OCI-LY1 (cell line): ENCODE results near the gene C10orf67.

Source experiments
- H2AFZ ChIP-seq: fragments of 200-600 bp; sonication (generic), shearing (Covaris generic); 2 replicates; pipeline ENCODE4 v1.6.0; 2014; ENCODE audit warnings: antibody characterized with exemption, mild to moderate bottlenecking, low read length
- H3F3A ChIP-seq: fragments of 200-600 bp; sonication (generic), shearing (Covaris generic); 2 replicates; pipeline ENCODE4 v1.6.0; 2014; ENCODE audit warnings: mild to moderate bottlenecking, antibody characterized with exemption, low read length, moderate library complexity; ENCODE audit not compliant: insufficient read depth
- H3K27ac ChIP-seq: fragments of 200-600 bp; sonication (generic); 2 replicates; pipeline ENCODE4 v1.5.1; 2014; ENCODE audit warnings: low read length, mixed run types, mild to moderate bottlenecking, low read depth; ENCODE audit not compliant: poor library complexity, severe bottlenecking
- H3K27me3 ChIP-seq: fragments of 200-600 bp; sonication (generic); 2 replicates; pipeline ENCODE4 v1.6.0; 2014; ENCODE audit warnings: antibody characterized with exemption, mild to moderate bottlenecking, low read length, moderate library complexity; ENCODE audit not compliant: insufficient read depth
- H3K36me3 ChIP-seq: fragments of 200-600 bp; sonication (generic); 2 replicates; pipeline ENCODE4 v1.6.1; 2014; ENCODE audit warnings: mild to moderate bottlenecking, antibody characterized with exemption, low read length, moderate library complexity, mixed read lengths; ENCODE audit not compliant: insufficient read depth
- H3K4me1 ChIP-seq: fragments of 200-600 bp; sonication (generic); 2 replicates; pipeline ENCODE4 v1.5.1; 2014; ENCODE audit warnings: mild to moderate bottlenecking, low read length, moderate library complexity; ENCODE audit not compliant: insufficient read depth, severe bottlenecking
- H3K4me2 ChIP-seq: fragments of 200-600 bp; sonication (generic), shearing (Covaris generic); 2 replicates; pipeline ENCODE4 v1.6.1; 2014; ENCODE audit warnings: low read length
- H3K4me3 ChIP-seq: fragments of 200-600 bp; sonication (generic); 2 replicates; pipeline ENCODE4 v1.5.1; 2014; ENCODE audit warnings: low read length, low read depth, mild to moderate bottlenecking, mixed read lengths; ENCODE audit not compliant: poor library complexity, severe bottlenecking
- H3K79me2 ChIP-seq: fragments of 200-600 bp; shearing (Covaris generic); 2 replicates; pipeline ENCODE4 v1.6.1; 2016; ENCODE audit warnings: mixed run types, low read length, mixed read lengths; ENCODE audit not compliant: insufficient read depth
- H3K9ac ChIP-seq: fragments of 200-600 bp; sonication (generic), shearing (Covaris generic); 2 replicates; pipeline ENCODE4 v1.6.1; 2014; ENCODE audit warnings: mild to moderate bottlenecking, low read length, mixed read lengths
- H3K9me2 ChIP-seq: fragments of 200-600 bp; sonication (generic), shearing (Covaris generic); 2 replicates; pipeline ENCODE4 v1.6.1; 2014; ENCODE audit warnings: low read depth, mild to moderate bottlenecking, low read length, mixed read lengths
- H3K9me3 ChIP-seq: fragments of 200-600 bp; shearing (Covaris generic); 2 replicates; pipeline ENCODE4 v1.6.1; 2014; ENCODE audit warnings: low read length, mixed read lengths
- H4K20me1 ChIP-seq: fragments of 200-600 bp; sonication (generic), shearing (Covaris generic); 2 replicates; pipeline ENCODE4 v1.6.0; 2016; ENCODE audit warnings: mild to moderate bottlenecking, low read length; ENCODE audit not compliant: insufficient read depth
- EZH2 ChIP-seq: fragments of 200-600 bp; sonication (generic), shearing (Covaris generic); IDR thresholded peaks from 2 replicates; pipeline ENCODE4 v1.8.0; 2017; ENCODE audit warnings: borderline replicate concordance, mixed run types, mild to moderate bottlenecking, antibody characterized with exemption, low read length, moderate library complexity, mixed read lengths
- TF ChIP-seq, protein P1 (sequence below): fragments of 200-600 bp; sonication (generic), shearing (Covaris generic); IDR thresholded peaks from 2 replicates; pipeline ENCODE4 v1.5.1; 2017; ENCODE audit warnings: mild to moderate bottlenecking, antibody characterized with exemption, low read length, moderate library complexity, mixed read lengths

C10orf67 gene

GRCh38 chr10:23375366-23375765 is 30.8 kb upstream of the C10orf67 start:
- no peaks in the 10 kb centered on the region for H3K9me2 ChIP-seq
- TF ChIP-seq EZH2 = no peak
- TF ChIP-seq, protein P1, sequence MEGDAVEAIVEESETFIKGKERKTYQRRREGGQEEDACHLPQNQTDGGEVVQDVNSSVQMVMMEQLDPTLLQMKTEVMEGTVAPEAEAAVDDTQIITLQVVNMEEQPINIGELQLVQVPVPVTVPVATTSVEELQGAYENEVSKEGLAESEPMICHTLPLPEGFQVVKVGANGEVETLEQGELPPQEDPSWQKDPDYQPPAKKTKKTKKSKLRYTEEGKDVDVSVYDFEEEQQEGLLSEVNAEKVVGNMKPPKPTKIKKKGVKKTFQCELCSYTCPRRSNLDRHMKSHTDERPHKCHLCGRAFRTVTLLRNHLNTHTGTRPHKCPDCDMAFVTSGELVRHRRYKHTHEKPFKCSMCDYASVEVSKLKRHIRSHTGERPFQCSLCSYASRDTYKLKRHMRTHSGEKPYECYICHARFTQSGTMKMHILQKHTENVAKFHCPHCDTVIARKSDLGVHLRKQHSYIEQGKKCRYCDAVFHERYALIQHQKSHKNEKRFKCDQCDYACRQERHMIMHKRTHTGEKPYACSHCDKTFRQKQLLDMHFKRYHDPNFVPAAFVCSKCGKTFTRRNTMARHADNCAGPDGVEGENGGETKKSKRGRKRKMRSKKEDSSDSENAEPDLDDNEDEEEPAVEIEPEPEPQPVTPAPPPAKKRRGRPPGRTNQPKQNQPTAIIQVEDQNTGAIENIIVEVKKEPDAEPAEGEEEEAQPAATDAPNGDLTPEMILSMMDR = no peak
- H3K4me1 ChIP-seq = no peaks in the 10 kb centered on the region
- no peak overlapping the region for H2AFZ ChIP-seq
- no peaks in the 10 kb centered on the region for H4K20me1 ChIP-seq
- no peak overlapping the region for H3K4me2 ChIP-seq
- no peaks in the 10 kb centered on the region for H3K9me3 ChIP-seq
- H3K36me3 ChIP-seq = no peaks in the 10 kb centered on the region
- no peak overlapping the region for H3K27ac ChIP-seq
- no peaks in the 10 kb centered on the region for H3F3A ChIP-seq
- no peak overlapping the region for H3K4me3 ChIP-seq
- no peaks in the 10 kb centered on the region for H3K79me2 ChIP-seq
- H3K9ac ChIP-seq = no peak overlapping the region
- H3K27me3 ChIP-seq = no peaks in the 10 kb centered on the region

DNA sequence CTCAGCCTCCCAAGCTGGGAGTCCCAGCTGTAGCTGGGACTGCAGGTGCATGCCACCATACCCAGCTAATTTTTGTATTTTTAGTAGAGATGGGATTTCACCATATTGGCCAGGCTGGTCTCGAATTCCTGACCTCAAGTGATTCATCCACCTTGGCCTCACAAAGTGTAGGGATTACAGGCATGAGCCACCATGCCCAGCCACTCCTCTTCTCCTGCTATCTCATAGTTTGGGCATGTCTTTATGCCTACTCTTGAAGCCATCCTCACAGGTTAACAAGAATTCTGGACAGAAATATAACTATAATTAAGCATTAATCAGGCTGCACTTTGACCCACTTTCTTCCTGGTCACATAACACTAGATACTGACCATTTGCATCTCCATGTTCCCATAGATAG is 28.6 kb upstream of the C10orf67 start:
- H3K27me3 ChIP-seq = no peaks in the 10 kb centered on the region
- no peaks in the 10 kb centered on the region for H4K20me1 ChIP-seq
- H3F3A ChIP-seq = no peaks in the 10 kb centered on the region
- no peak for TF ChIP-seq EZH2
- TF ChIP-seq, protein P1 = no peak
- no peaks in the 10 kb centered on the region for H3K79me2 ChIP-seq
- no peak overlapping the region for H3K4me2 ChIP-seq
- no peaks in the 10 kb centered on the region for H3K36me3 ChIP-seq
- H3K4me3 ChIP-seq = no peak overlapping the region
- no peak overlapping the region for H3K27ac ChIP-seq
- H2AFZ ChIP-seq = no peak overlapping the region
- H3K4me1 ChIP-seq = peaks cover 12% of the 10 kb centered on the region
- H3K9ac ChIP-seq = no peak overlapping the region
- H3K9me2 ChIP-seq = no peaks in the 10 kb centered on the region
- H3K9me3 ChIP-seq = no peaks in the 10 kb centered on the region

DNA sequence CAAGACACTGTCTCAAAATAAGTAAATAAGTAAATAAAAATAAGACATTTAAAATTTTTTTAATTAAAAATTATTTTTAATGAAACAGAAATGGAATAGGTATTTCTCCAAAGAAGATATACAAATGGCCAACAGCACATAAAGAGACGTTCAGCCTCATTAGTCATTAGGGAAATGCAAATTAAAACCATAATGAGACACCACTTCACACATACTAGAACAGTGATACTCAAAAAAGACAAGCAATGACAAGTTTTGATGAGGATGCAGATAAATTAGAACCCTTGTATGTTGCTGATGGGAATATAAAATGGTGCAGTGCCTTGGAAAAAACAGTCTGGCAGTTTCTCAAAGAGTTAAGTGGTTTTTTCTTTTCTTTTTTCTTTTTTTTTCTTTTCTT is 26.5 kb upstream of the C10orf67 start:
- H2AFZ ChIP-seq = no peak overlapping the region
- H4K20me1 ChIP-seq = no peaks in the 10 kb centered on the region
- H3K9ac ChIP-seq = no peak overlapping the region
- H3K79me2 ChIP-seq = no peaks in the 10 kb centered on the region
- TF ChIP-seq, protein P1 = no peak
- TF ChIP-seq EZH2 = no peak
- H3K27ac ChIP-seq = no peak overlapping the region
- no peaks in the 10 kb centered on the region for H3K36me3 ChIP-seq
- H3K9me2 ChIP-seq = no peaks in the 10 kb centered on the region
- no peak overlapping the region for H3K4me2 ChIP-seq
- H3K9me3 ChIP-seq = no peaks in the 10 kb centered on the region
- peaks cover 20% of the 10 kb centered on the region for H3K4me1 ChIP-seq
- H3K4me3 ChIP-seq = no peak overlapping the region
- no peaks in the 10 kb centered on the region for H3F3A ChIP-seq
- H3K27me3 ChIP-seq = no peaks in the 10 kb centered on the region
